ENCODE measurements around the gene KSR2. TPM values are rescaled to one million over a fixed set of nuclear protein-coding genes. Genes with fewer than 3 reads are reported as not detected.

KSR2 gene
- total and polyA plus RNA-seq, 9 donors = under 0.01 to 0.15 (median 0.08) TPM; not detected in 4

- Histone ChIP-seq H3K27me3 (no peaks in the 10 kb centered on the region), H3K36me3 (no peaks in the 10 kb centered on the region), H3K9me3 (no peaks in the 10 kb centered on the region), H3K4me3 (no peak overlapping the region), H3K27ac (no peak overlapping the region), H3K4me1 (ENCODE audit: insufficient read depth) (no peaks in the 10 kb centered on the region)
- 11 to 60% (median 41%) methylated on average over 1 of the region's 1 CpG for WGBS, 3 donors
- TF ChIP-seq POLR2A (IDR thresholded peaks at IDR 0.05) (no peak), EP300 (IDR thresholded peaks at IDR 0.05) (no peak), CTCF (IDR thresholded peaks at IDR 0.05) (no peak)
- intact Hi-C loops (cut with DNase I) = no loop called here
- no peak for DNase-seq
Measured at GRCh38 chr12:117538926-117539325, 429.9 kb downstream of the KSR2 start.

GRCh38 chr12:117538032-117538690 is 430.6 kb downstream of the KSR2 start:
- WGBS, 3 donors = 82 to 85% (median 85%) methylated on average over 8 of the region's 8 CpGs
- intact Hi-C loops (cut with DNase I) = no loop called here
- H3K4me1 ChIP-seq (ENCODE audit: insufficient read depth) = no peaks in the 10 kb centered on the region
- H3K36me3 ChIP-seq = no peaks in the 10 kb centered on the region
- H3K27ac ChIP-seq = no peak overlapping the region
- TF ChIP-seq POLR2A (IDR thresholded peaks at IDR 0.05) (no peak), EP300 (IDR thresholded peaks at IDR 0.05) (no peak), CTCF (IDR thresholded peaks at IDR 0.05) (no peak)
- H3K9me3 ChIP-seq = no peaks in the 10 kb centered on the region
- no peaks in the 10 kb centered on the region for H3K27me3 ChIP-seq
- no peak for DNase-seq
- no peak overlapping the region for H3K4me3 ChIP-seq

- 47 to 59% (median 55%) methylated on average over 6 of the region's 6 CpGs for WGBS, 3 donors
Measured at GRCh38 chr12:117533687-117534086, 435.1 kb downstream of the KSR2 start.

GRCh38 chr12:117530796-117531195 is 438.0 kb downstream of the KSR2 start:
- TF ChIP-seq CTCF (IDR thresholded peaks at IDR 0.05) (no peak), POLR2A (IDR thresholded peaks at IDR 0.05) (no peak), EP300 (IDR thresholded peaks at IDR 0.05) (no peak)
- DNase-seq = no peak
- no peaks in the 10 kb centered on the region for H3K27me3 ChIP-seq
- H3K36me3 ChIP-seq = no peaks in the 10 kb centered on the region
- intact Hi-C loops (cut with DNase I) = no loop called here
- H3K9me3 ChIP-seq = no peaks in the 10 kb centered on the region
- no peaks in the 10 kb centered on the region for H3K4me1 ChIP-seq (ENCODE audit: insufficient read depth)
- H3K27ac ChIP-seq = no peak overlapping the region
- H3K4me3 ChIP-seq = no peak overlapping the region
- 86 to 88% (median 86%) methylated on average over 10 of the region's 10 CpGs for WGBS, 3 donors

More at GRCh38 chr12:117533687-117534086, 435.1 kb downstream of the KSR2 start:
- Histone ChIP-seq H3K9me3 (no peaks in the 10 kb centered on the region), H3K36me3 (no peaks in the 10 kb centered on the region), H3K27ac (no peak overlapping the region), H3K4me3 (no peak overlapping the region), H3K27me3 (no peaks in the 10 kb centered on the region), H3K4me1 (ENCODE audit: insufficient read depth) (no peaks in the 10 kb centered on the region)
- TF ChIP-seq EP300 (IDR thresholded peaks at IDR 0.05) = no peak
- no peak for TF ChIP-seq POLR2A (IDR thresholded peaks at IDR 0.05)
- TF ChIP-seq CTCF (IDR thresholded peaks at IDR 0.05) = no peak
- DNase-seq = no peak
- intact Hi-C loops (cut with DNase I) = no loop called here

Measured in ovary (tissue), 9 donors.